ENCODE results near the gene PYGB. TPM values are rescaled to one million over a fixed set of nuclear protein-coding genes. Genes with fewer than 3 reads are reported as not detected.

The PYGB gene
- total RNA-seq, 1 donor from 2014 or later = 31.2 TPM

GRCh38 chr20:25215521-25215920, 32.4 kb upstream of the PYGB start:
- intact Hi-C loops (cut with micrococcal nuclease) = no loop called here

- intact Hi-C loops (cut with micrococcal nuclease) = no loop called here
Observed at GRCh38 chr20:25216199-25216945, 31.5 kb upstream of the PYGB start.

- intact Hi-C loops (cut with micrococcal nuclease) = no loop called here
Observed at GRCh38 chr20:25217161-25218108, 30.4 kb upstream of the PYGB start.

GRCh38 chr20:25218109-25218486, 29.8 kb upstream of the PYGB start:
- intact Hi-C loops (cut with micrococcal nuclease) = no loop called here

- intact Hi-C loops (cut with micrococcal nuclease) = no loop called here
Observed at GRCh38 chr20:25218492-25218891, 29.4 kb upstream of the PYGB start.

GRCh38 chr20:25219365-25219764, 28.5 kb upstream of the PYGB start:
- intact Hi-C loops (cut with micrococcal nuclease) = no loop called here

- intact Hi-C loops (cut with micrococcal nuclease) = no loop called here
Observed at GRCh38 chr20:25220021-25220730, 27.7 kb upstream of the PYGB start.

- intact Hi-C loops (cut with micrococcal nuclease) = no loop called here
Observed at GRCh38 chr20:25220810-25221591, 26.9 kb upstream of the PYGB start.

- intact Hi-C loops (cut with micrococcal nuclease) = no loop called here
Observed at GRCh38 chr20:25221592-25222460, 26.1 kb upstream of the PYGB start.

GRCh38 chr20:25222461-25223178, 25.3 kb upstream of the PYGB start:
- intact Hi-C loops (cut with micrococcal nuclease) = no loop called here

- intact Hi-C loops (cut with micrococcal nuclease) = no loop called here
Observed at GRCh38 chr20:25223179-25223661, 24.7 kb upstream of the PYGB start.

GRCh38 chr20:25223765-25224720, 23.8 kb upstream of the PYGB start:
- intact Hi-C loops (cut with micrococcal nuclease) = no loop called here

GRCh38 chr20:25224941-25225340, 22.9 kb upstream of the PYGB start:
- intact Hi-C loops (cut with micrococcal nuclease) = no loop called here

GRCh38 chr20:25225642-25226432, 22.0 kb upstream of the PYGB start:
- intact Hi-C loops (cut with micrococcal nuclease) = no loop called here

GRCh38 chr20:25226433-25227316, 21.2 kb upstream of the PYGB start:
- intact Hi-C loops (cut with micrococcal nuclease) = no loop called here

- intact Hi-C loops (cut with micrococcal nuclease) = no loop called here
Observed at GRCh38 chr20:25227317-25227831, 20.5 kb upstream of the PYGB start.

All from T-helper 1 cell treated with Interleukin-12 subunit alpha and Interleukin-12 subunit beta and Interleukin-4 antibody, amounts not matched to agents 30 ng/mL and 1 ng/mL, for 36 hours (primary cell).